ENCODE measurements around the gene TTLL6. TPM values are rescaled to one million over a fixed set of nuclear protein-coding genes. Genes with fewer than 3 reads are reported as not detected.
A peak's percentile ranks its signal among the peaks of the same experiment; 100 is the strongest.
"Not testable (repeated sequence)": the region's sequence is repeated elsewhere in the genome, so short reads cannot be mapped to it uniquely, and the experiment has no call there.

Gene TTLL6
- total and polyA plus RNA-seq, 2 donors = 0.41 to 0.42 TPM

- H3K4me3 ChIP-seq (ENCODE audit: low read length in 2 of 2) = peak overlapping the region; percentile 19 to 29
- H3K9me3 ChIP-seq (ENCODE audit: control insufficient read depth in 2 of 2, insufficient read depth in 1 of 2, low read length in 1 of 2) = no peaks in the 10 kb centered on the region
- peak in 6 of 9 donors; percentile 29 to 79 (median 56) for DNase-seq (ENCODE audit: low read depth in 6 of 9, low spot score in 9 of 9)
- 4% methylated on average over 3 of the region's 3 CpGs for WGBS
- H3K27ac ChIP-seq (ENCODE audit: low read depth in 1 of 2, low read length in 1 of 2) = peak overlapping the region; percentile 75 to 81
- no peaks in the 10 kb centered on the region for H3K27me3 ChIP-seq (ENCODE audit: control insufficient read depth in 2 of 2, insufficient read depth in 1 of 2, low read length in 1 of 2)
- peaks cover 22 to 29% of the 10 kb centered on the region in 2 donors for H3K36me3 ChIP-seq (ENCODE audit: control insufficient read depth in 2 of 2, insufficient read depth in 2 of 2, low read length in 1 of 2)
- peaks cover 9 to 38% of the 10 kb centered on the region in 2 donors for H3K4me1 ChIP-seq (ENCODE audit: control insufficient read depth in 2 of 2, insufficient read depth in 2 of 2, low read length in 2 of 2)
These were observed 24.4 kb upstream of the TTLL6 start for GRCh38 chr17:48841395-48841831.

DNA sequence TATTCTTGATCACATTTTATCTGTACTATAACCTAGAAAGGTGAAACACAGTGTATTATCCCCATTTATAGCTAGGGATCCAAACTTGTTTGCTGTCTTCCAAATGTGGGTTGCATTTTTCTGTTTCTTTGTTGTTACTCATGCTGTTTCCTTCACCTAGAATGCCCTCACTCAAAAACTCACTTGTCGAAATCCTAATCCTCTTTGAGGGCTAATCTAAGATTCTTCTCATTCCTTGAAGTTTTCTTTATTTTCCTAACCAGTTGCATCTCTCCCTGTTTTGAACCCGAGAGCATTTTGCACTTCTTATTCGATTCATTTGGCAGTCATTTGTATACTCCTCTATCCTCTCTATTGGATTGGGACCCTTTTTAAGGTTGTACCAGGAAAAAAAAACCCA lies 23.4 kb upstream of the TTLL6 start:
- H3K4me3 ChIP-seq (ENCODE audit: low read length in 2 of 2) = no peak overlapping the region
- no peaks in the 10 kb centered on the region for H3K9me3 ChIP-seq (ENCODE audit: control insufficient read depth in 2 of 2, insufficient read depth in 1 of 2, low read length in 1 of 2)
- H3K27ac ChIP-seq (ENCODE audit: low read depth in 1 of 2, low read length in 1 of 2) = no peak overlapping the region
- H3K4me1 ChIP-seq (ENCODE audit: control insufficient read depth in 2 of 2, insufficient read depth in 2 of 2, low read length in 2 of 2) = peaks cover 9 to 41% of the 10 kb centered on the region in 2 donors
- H3K27me3 ChIP-seq (ENCODE audit: control insufficient read depth in 2 of 2, insufficient read depth in 1 of 2, low read length in 1 of 2) = no peaks in the 10 kb centered on the region
- 92% methylated on average over 3 of the region's 3 CpGs for WGBS
- no peak for DNase-seq (ENCODE audit: low read depth in 6 of 9, low spot score in 9 of 9)
- H3K36me3 ChIP-seq (ENCODE audit: control insufficient read depth in 2 of 2, insufficient read depth in 2 of 2, low read length in 1 of 2) = peaks cover 14 to 25% of the 10 kb centered on the region in 2 donors

GRCh38 chr17:48837458-48837857 lies 20.4 kb upstream of the TTLL6 start:
- not testable (repeated sequence) for H3K27me3 ChIP-seq (ENCODE audit: control insufficient read depth in 2 of 2, insufficient read depth in 1 of 2, low read length in 1 of 2); H3K9me3 ChIP-seq (ENCODE audit: control insufficient read depth in 2 of 2, insufficient read depth in 1 of 2, low read length in 1 of 2); H3K4me3 ChIP-seq (ENCODE audit: low read length in 2 of 2)
- H3K36me3 ChIP-seq (ENCODE audit: control insufficient read depth in 2 of 2, insufficient read depth in 2 of 2, low read length in 1 of 2) = peaks cover 0 to 10% of the 10 kb centered on the region in 2 donors
- DNase-seq (ENCODE audit: low read depth in 6 of 9, low spot score in 9 of 9) = peak in 7 of 9 donors; percentile 18 to 84 (median 48)
- H3K27ac ChIP-seq (ENCODE audit: low read depth in 1 of 2, low read length in 1 of 2) = peak overlapping the region; percentile 7 to 36
- 25% methylated on average over 4 of the region's 4 CpGs for WGBS
- H3K4me1 ChIP-seq (ENCODE audit: control insufficient read depth in 2 of 2, insufficient read depth in 2 of 2, low read length in 2 of 2) = peaks cover 11 to 46% of the 10 kb centered on the region in 2 donors

DNA sequence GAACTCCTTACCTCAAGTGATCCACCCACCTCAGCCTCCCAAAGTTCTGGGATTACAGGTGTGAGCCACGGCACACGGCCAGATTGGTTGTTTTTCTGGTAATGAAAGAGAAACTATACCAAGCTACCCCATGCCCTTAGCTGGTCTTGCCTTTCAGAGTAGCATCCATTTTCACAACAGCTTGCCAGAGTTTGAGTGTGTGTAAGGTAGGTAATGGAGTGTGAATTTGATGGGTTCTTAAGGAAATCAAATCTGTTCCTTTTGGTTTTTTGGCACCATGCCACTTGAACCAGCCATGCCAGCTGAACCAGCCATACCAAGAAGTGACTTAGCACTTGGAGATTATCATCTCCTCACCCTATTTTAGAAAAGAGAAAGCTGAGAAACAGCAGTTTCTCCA lies 18.9 kb upstream of the TTLL6 start:
- H3K4me1 ChIP-seq (ENCODE audit: control insufficient read depth in 2 of 2, insufficient read depth in 2 of 2, low read length in 2 of 2) = peaks cover 15 to 45% of the 10 kb centered on the region in 2 donors
- H3K27ac ChIP-seq (ENCODE audit: low read depth in 1 of 2, low read length in 1 of 2) = no peak overlapping the region
- peaks cover 0 to 6% of the 10 kb centered on the region in 2 donors for H3K36me3 ChIP-seq (ENCODE audit: control insufficient read depth in 2 of 2, insufficient read depth in 2 of 2, low read length in 1 of 2)
- H3K27me3 ChIP-seq (ENCODE audit: control insufficient read depth in 2 of 2, insufficient read depth in 1 of 2, low read length in 1 of 2) = no peaks in the 10 kb centered on the region
- WGBS = 91% methylated on average over 2 of the region's 2 CpGs
- DNase-seq (ENCODE audit: low read depth in 6 of 9, low spot score in 9 of 9) = no peak
- H3K4me3 ChIP-seq (ENCODE audit: low read length in 2 of 2) = no peak overlapping the region
- H3K9me3 ChIP-seq (ENCODE audit: control insufficient read depth in 2 of 2, insufficient read depth in 1 of 2, low read length in 1 of 2) = peaks cover 0 to 3% of the 10 kb centered on the region in 2 donors

DNA sequence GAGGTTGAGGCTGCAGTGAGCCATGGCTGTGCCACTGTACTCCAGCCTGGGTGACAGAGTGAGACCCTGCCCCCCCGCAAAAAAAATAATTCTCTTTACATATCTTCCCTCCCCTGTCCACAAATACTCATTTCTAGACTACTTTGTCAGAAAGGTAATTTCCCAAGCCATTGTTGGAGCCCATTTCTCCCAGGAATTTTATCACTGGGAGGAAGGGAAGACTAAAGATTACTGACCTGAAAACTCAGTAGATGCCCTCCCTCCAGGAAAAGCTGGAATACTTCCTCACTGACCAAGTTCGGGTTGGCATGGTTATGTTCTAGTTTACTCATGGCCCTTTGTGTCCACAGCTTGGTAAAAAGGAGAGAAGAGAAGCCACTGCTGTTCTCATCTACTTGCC lies 17.9 kb upstream of the TTLL6 start:
- Histone ChIP-seq H3K4me1 (ENCODE audit: control insufficient read depth in 2 of 2, insufficient read depth in 2 of 2, low read length in 2 of 2) (peaks cover 17 to 45% of the 10 kb centered on the region in 2 donors), H3K36me3 (ENCODE audit: control insufficient read depth in 2 of 2, insufficient read depth in 2 of 2, low read length in 1 of 2) (peaks cover 0 to 4% of the 10 kb centered on the region in 2 donors), H3K27me3 (ENCODE audit: control insufficient read depth in 2 of 2, insufficient read depth in 1 of 2, low read length in 1 of 2) (no peaks in the 10 kb centered on the region), H3K9me3 (ENCODE audit: control insufficient read depth in 2 of 2, insufficient read depth in 1 of 2, low read length in 1 of 2) (peaks cover 0 to 3% of the 10 kb centered on the region in 2 donors), H3K27ac (ENCODE audit: low read depth in 1 of 2, low read length in 1 of 2) (no peak overlapping the region), H3K4me3 (ENCODE audit: low read length in 2 of 2) (no peak overlapping the region)
- WGBS = 93% methylated on average over 2 of the region's 2 CpGs
- no peak for DNase-seq (ENCODE audit: low read depth in 6 of 9, low spot score in 9 of 9)

GRCh38 chr17:48831549-48831883 lies 14.5 kb upstream of the TTLL6 start:
- Histone ChIP-seq H3K4me1 (ENCODE audit: control insufficient read depth in 2 of 2, insufficient read depth in 2 of 2, low read length in 2 of 2) (peaks cover 15 to 22% of the 10 kb centered on the region in 2 donors), H3K4me3 (ENCODE audit: low read length in 2 of 2) (peak overlapping the region; percentile 82 to 86)

GRCh38 chr17:48830840-48831548 lies 14.0 kb upstream of the TTLL6 start, which contains the start of gene CALCOCO2:
CALCOCO2 (plus strand) TSS chr17:48831035; CDS start chr17:48841708, 10,673 bp downstream.
- Histone ChIP-seq H3K4me1 (ENCODE audit: control insufficient read depth in 2 of 2, insufficient read depth in 2 of 2, low read length in 2 of 2) (peaks cover 15 to 20% of the 10 kb centered on the region in 2 donors), H3K27ac (ENCODE audit: low read depth in 1 of 2, low read length in 1 of 2) (peak within 1 kb of the TSS; percentile 83 to 87), H3K36me3 (ENCODE audit: control insufficient read depth in 2 of 2, insufficient read depth in 2 of 2, low read length in 1 of 2) (no peaks in the 10 kb centered on the region), H3K9me3 (ENCODE audit: control insufficient read depth in 2 of 2, insufficient read depth in 1 of 2, low read length in 1 of 2) (peaks cover 0 to 3% of the 10 kb centered on the region in 2 donors), H3K27me3 (ENCODE audit: control insufficient read depth in 2 of 2, insufficient read depth in 1 of 2, low read length in 1 of 2) (no peaks in the 10 kb centered on the region), H3K4me3 (ENCODE audit: low read length in 2 of 2) (peak within 1 kb of the TSS; percentile 82 to 86)
- under 1% methylated on average over 48 of the region's 48 CpGs for WGBS
- peak; percentile 72 to 95 (median 89) for DNase-seq (ENCODE audit: low read depth in 6 of 9, low spot score in 9 of 9)

More at GRCh38 chr17:48831549-48831883, 14.5 kb upstream of the TTLL6 start:
- Histone ChIP-seq H3K36me3 (ENCODE audit: control insufficient read depth in 2 of 2, insufficient read depth in 2 of 2, low read length in 1 of 2) (no peaks in the 10 kb centered on the region), H3K27me3 (ENCODE audit: control insufficient read depth in 2 of 2, insufficient read depth in 1 of 2, low read length in 1 of 2) (no peaks in the 10 kb centered on the region), H3K27ac (ENCODE audit: low read depth in 1 of 2, low read length in 1 of 2) (peak overlapping the region; percentile 83 to 87), H3K9me3 (ENCODE audit: control insufficient read depth in 2 of 2, insufficient read depth in 1 of 2, low read length in 1 of 2) (peaks cover 0 to 3% of the 10 kb centered on the region in 2 donors)
- WGBS = 6% methylated on average over 8 of the region's 8 CpGs
- DNase-seq (ENCODE audit: low read depth in 6 of 9, low spot score in 9 of 9) = no peak

DNA sequence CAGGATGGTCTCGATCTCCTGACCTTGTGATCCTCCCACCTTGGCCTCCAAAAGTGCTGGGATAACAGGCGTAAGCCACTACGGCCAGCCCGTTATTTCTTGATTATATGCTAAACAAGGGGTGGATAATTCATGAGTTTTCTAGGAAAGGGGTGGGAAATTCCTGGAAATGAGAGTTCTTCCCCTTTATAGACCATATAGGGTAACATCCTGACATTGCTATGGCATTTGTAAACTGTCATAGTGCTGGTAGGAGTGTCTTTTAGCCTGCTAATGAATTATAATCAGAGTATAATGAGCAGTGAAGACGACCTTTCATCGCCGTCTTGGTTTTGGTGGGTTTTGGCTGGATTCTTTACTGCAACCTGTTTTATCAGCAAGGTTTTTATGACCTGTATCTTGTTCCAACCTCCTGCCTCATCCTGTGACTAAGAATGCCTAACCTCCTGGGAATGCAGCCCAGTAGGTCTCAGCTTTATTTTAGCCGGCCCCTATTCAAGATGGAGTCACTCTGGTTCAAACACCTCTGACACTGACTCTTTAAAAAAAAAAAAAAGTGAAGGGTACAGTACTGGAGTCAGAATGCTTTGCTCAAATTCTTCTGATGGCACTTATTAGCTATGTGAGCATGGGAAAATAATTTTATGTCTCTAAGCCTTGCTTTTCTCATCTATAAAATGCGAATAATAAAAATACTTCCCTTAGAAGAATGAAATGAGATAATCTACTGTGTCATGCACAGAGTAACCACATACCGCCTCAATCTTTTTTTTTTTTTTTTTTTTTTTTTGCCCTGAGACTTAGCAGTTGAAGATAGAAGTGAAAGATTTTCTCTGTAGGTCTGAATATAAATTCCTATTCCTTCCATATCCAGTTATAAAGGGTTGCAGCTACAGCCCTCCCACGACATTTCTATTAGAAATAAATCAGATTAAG lies 8.7 kb upstream of the TTLL6 start:
- Histone ChIP-seq H3K9me3 (ENCODE audit: control insufficient read depth in 2 of 2, insufficient read depth in 1 of 2, low read length in 1 of 2) (no peaks in the 10 kb centered on the region), H3K36me3 (ENCODE audit: control insufficient read depth in 2 of 2, insufficient read depth in 2 of 2, low read length in 1 of 2) (no peaks in the 10 kb centered on the region), H3K27me3 (ENCODE audit: control insufficient read depth in 2 of 2, insufficient read depth in 1 of 2, low read length in 1 of 2) (peaks cover 0 to under 1% of the 10 kb centered on the region in 2 donors), H3K27ac (ENCODE audit: low read depth in 1 of 2, low read length in 1 of 2) (no peak overlapping the region), H3K4me3 (ENCODE audit: low read length in 2 of 2) (no peak overlapping the region), H3K4me1 (ENCODE audit: control insufficient read depth in 2 of 2, insufficient read depth in 2 of 2, low read length in 2 of 2) (peaks cover 3 to 4% of the 10 kb centered on the region in 2 donors)
- no peak for DNase-seq (ENCODE audit: low read depth in 6 of 9, low spot score in 9 of 9)
- 95% methylated on average over 11 of the region's 11 CpGs for whole genome bisulfite sequencing

DNA sequence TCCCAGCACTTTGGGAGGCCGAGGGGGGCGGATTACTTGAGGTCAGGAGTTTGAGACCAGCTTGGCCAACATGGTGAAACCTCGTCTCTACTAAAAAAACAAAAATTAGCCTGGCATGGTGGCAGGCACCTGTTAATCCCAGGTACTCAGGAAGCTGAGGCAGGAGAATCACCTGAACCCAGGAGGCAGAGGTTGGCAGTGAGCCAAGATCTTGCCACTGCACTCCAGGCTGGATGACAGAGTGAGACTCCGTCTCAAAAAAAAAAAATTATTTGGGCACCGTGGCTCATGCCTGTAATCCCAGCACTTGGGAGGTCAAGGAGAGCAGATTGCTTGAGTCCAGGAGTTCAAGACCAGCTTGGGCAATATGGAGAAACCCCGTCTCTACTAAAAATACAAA lies 3.9 kb upstream of the TTLL6 start:
- WGBS = 94% methylated on average over 6 of the region's 6 CpGs
- H3K4me3 ChIP-seq (ENCODE audit: low read length in 2 of 2) = not testable (repeated sequence)
- H3K27me3 ChIP-seq (ENCODE audit: control insufficient read depth in 2 of 2, insufficient read depth in 1 of 2, low read length in 1 of 2) = peaks cover 5 to 34% of the 10 kb centered on the region in 2 donors

More for the DNA sequence above, 3.9 kb upstream of the TTLL6 start:
- H3K36me3 ChIP-seq (ENCODE audit: control insufficient read depth in 2 of 2, insufficient read depth in 2 of 2, low read length in 1 of 2); H3K9me3 ChIP-seq (ENCODE audit: control insufficient read depth in 2 of 2, insufficient read depth in 1 of 2, low read length in 1 of 2); DNase-seq (ENCODE audit: low read depth in 6 of 9, low spot score in 9 of 9); H3K27ac ChIP-seq (ENCODE audit: low read depth in 1 of 2, low read length in 1 of 2): not testable (repeated sequence)
- peaks cover 2 to 13% of the 10 kb centered on the region in 2 donors for H3K4me1 ChIP-seq (ENCODE audit: control insufficient read depth in 2 of 2, insufficient read depth in 2 of 2, low read length in 2 of 2)
